Measurements from ENCODE around the gene RNF157.
"Not testable (repeated sequence)": the region's sequence is repeated elsewhere in the genome, so short reads cannot be mapped to it uniquely, and the experiment has no call there.

RNF157 gene

GRCh38 chr17:76189741-76190140, 50.6 kb downstream of the RNF157 start:
- no peak for DNase-seq (ENCODE audit: low read depth)

GRCh38 chr17:76189247-76189646, 51.0 kb downstream of the RNF157 start:
- DNase-seq (ENCODE audit: low read depth): no peak

GRCh38 chr17:76188213-76189016, 51.9 kb downstream of the RNF157 start:
- no peak for DNase-seq (ENCODE audit: low read depth)

GRCh38 chr17:76186774-76187173, 53.5 kb downstream of the RNF157 start:
- DNase-seq (ENCODE audit: low read depth): not testable (repeated sequence)

GRCh38 chr17:76184290-76184689, 56.0 kb downstream of the RNF157 start:
- no peak for DNase-seq (ENCODE audit: low read depth)

- peak; percentile 84 for DNase-seq (ENCODE audit: low read depth)
Measured at GRCh38 chr17:76182016-76182764, 58.1 kb downstream of the RNF157 start.

GRCh38 chr17:76179496-76180467, 60.5 kb downstream of the RNF157 start:
- DNase-seq (ENCODE audit: low read depth): no peak

GRCh38 chr17:76178124-76178523, 62.2 kb downstream of the RNF157 start:
- DNase-seq (ENCODE audit: low read depth): no peak

GRCh38 chr17:76176701-76177574, 63.4 kb downstream of the RNF157 start:
- DNase-seq (ENCODE audit: low read depth): no peak

- DNase-seq (ENCODE audit: low read depth): no peak
Measured at GRCh38 chr17:76174037-76174436, 66.3 kb downstream of the RNF157 start.

GRCh38 chr17:76173474-76173873, 66.8 kb downstream of the RNF157 start:
- DNase-seq (ENCODE audit: low read depth): no peak

GRCh38 chr17:76171706-76172105, 68.6 kb downstream of the RNF157 start:
- no peak for DNase-seq (ENCODE audit: low read depth)

- no peak for DNase-seq (ENCODE audit: low read depth)
Measured at GRCh38 chr17:76170114-76170513, 70.2 kb downstream of the RNF157 start.

GRCh38 chr17:76166906-76167305, 73.4 kb downstream of the RNF157 start:
- DNase-seq (ENCODE audit: low read depth): no peak

- no peak for DNase-seq (ENCODE audit: low read depth)
Measured at GRCh38 chr17:76166168-76166567, 74.1 kb downstream of the RNF157 start.

- no peak for DNase-seq (ENCODE audit: low read depth)
Measured at GRCh38 chr17:76164331-76164730, 76.0 kb downstream of the RNF157 start.

GRCh38 chr17:76163919-76164318, 76.4 kb downstream of the RNF157 start:
- DNase-seq (ENCODE audit: low read depth): no peak

- no peak for DNase-seq (ENCODE audit: low read depth)
Measured at GRCh38 chr17:76161619-76162266, 78.5 kb downstream of the RNF157 start.

GRCh38 chr17:76160896-76161528, 79.3 kb downstream of the RNF157 start:
- no peak for DNase-seq (ENCODE audit: low read depth)

GRCh38 chr17:76159157-76159556, 81.1 kb downstream of the RNF157 start:
- no peak for DNase-seq (ENCODE audit: low read depth)
